Thyroid gland (tissue), 4 donors: ENCODE data around the gene MAP3K13.

Experiments used
- POLR2A ChIP-seq, 2 donors: fragments of 450-650 bp; IDR thresholded peaks; one replicate each; pipeline ENCODE4 v1.6.1; 2017; ENCODE audit warnings: antibody characterized with exemption in 2 of 2, mild to moderate bottlenecking in 2 of 2, moderate library complexity in 1 of 2
- TF ChIP-seq, protein P1 (sequence below), 6 experiments: fragments of 200-600 bp in 3 of 6; fragments of 450-650 bp in 3 of 6; sonication (generic) in 3 of 6; IDR thresholded peaks; one replicate each; pipeline ENCODE4 v1.5.1; 2016 to 2019; ENCODE audit warnings: antibody characterized with exemption in 6 of 6, mild to moderate bottlenecking in 2 of 6, inconsistent platforms in 1 of 6, moderate library complexity in 1 of 6

DNA sequence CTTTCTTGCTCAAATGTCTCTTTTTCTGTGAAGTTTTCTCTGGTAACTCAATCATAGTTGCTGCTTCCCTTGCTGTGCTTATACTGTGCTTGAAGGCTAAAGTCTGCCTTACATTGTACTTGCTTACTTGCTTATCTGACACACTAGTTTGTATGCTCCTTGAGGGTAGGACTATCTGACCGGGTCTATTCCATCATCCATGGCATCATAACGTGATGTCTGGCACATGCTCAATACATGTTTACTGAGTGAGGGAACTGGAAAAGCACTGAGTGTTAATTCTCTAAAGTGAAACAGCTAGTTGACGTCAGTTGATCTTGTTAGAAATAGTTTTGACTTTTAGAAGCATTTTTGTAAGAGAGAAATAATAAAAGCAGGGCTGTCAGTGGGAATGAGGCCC is 42.7 kb downstream of the MAP3K13 start:
- TF ChIP-seq, protein P1, sequence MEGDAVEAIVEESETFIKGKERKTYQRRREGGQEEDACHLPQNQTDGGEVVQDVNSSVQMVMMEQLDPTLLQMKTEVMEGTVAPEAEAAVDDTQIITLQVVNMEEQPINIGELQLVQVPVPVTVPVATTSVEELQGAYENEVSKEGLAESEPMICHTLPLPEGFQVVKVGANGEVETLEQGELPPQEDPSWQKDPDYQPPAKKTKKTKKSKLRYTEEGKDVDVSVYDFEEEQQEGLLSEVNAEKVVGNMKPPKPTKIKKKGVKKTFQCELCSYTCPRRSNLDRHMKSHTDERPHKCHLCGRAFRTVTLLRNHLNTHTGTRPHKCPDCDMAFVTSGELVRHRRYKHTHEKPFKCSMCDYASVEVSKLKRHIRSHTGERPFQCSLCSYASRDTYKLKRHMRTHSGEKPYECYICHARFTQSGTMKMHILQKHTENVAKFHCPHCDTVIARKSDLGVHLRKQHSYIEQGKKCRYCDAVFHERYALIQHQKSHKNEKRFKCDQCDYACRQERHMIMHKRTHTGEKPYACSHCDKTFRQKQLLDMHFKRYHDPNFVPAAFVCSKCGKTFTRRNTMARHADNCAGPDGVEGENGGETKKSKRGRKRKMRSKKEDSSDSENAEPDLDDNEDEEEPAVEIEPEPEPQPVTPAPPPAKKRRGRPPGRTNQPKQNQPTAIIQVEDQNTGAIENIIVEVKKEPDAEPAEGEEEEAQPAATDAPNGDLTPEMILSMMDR (IDR thresholded peaks at IDR 0.05), result no peak
- TF ChIP-seq POLR2A (IDR thresholded peaks at IDR 0.05), result no peak
